NB4 (cell line): ENCODE results near the gene POC1A.

Source experiments
- DNase-seq: peaks from one replicate; pipeline ENCODE4 v3.0.0; 2010; ENCODE audit warnings: low read depth
- H3K4me3 ChIP-seq: one replicate; pipeline ENCODE4 v1.5.1; 2011; ENCODE audit warnings: mild to moderate bottlenecking, low read depth, low read length, moderate library complexity
- MYC ChIP-seq: IDR thresholded peaks from 2 replicates; pipeline ENCODE4 v1.6.1; 2011; ENCODE audit warnings: low read depth, low read length
- POLR2A ChIP-seq: IDR thresholded peaks from 2 replicates; pipeline ENCODE4 v1.6.1; 2011; ENCODE audit warnings: mild to moderate bottlenecking; ENCODE audit not compliant: insufficient read length; ENCODE audit errors: extremely low read depth
- TF ChIP-seq, protein P1 (sequence below): IDR thresholded peaks from one replicate; pipeline ENCODE4 v1.5.1; 2012; ENCODE audit warnings: low read depth, low read length
- TF ChIP-seq, protein P2 (sequence below): IDR thresholded peaks from 2 replicates; pipeline ENCODE4 v1.6.1; 2011; ENCODE audit warnings: low read depth, low read length

Gene POC1A

DNA sequence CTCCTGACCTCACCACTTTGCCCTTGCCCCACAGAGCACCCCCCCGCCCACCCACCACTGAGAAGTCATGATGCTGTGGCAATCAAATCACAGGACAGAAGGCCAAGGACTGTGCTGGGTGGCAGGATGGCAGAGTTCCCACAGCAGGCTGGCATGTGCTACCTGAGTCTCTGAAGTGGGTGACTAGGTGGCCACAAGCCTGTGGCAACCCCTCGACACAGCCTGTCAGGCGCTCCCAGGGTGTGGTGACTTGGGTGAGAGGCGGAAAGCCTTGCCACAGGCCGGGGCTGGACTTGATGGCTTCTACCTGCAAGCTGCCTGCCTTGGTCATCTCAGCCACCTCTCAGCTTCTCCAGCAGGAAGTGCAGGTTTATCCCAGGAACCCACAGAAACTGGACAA, 82.2 kb downstream of the POC1A start:
- TF ChIP-seq POLR2A (no peak), MYC (no peak)
- TF ChIP-seq, protein P1, sequence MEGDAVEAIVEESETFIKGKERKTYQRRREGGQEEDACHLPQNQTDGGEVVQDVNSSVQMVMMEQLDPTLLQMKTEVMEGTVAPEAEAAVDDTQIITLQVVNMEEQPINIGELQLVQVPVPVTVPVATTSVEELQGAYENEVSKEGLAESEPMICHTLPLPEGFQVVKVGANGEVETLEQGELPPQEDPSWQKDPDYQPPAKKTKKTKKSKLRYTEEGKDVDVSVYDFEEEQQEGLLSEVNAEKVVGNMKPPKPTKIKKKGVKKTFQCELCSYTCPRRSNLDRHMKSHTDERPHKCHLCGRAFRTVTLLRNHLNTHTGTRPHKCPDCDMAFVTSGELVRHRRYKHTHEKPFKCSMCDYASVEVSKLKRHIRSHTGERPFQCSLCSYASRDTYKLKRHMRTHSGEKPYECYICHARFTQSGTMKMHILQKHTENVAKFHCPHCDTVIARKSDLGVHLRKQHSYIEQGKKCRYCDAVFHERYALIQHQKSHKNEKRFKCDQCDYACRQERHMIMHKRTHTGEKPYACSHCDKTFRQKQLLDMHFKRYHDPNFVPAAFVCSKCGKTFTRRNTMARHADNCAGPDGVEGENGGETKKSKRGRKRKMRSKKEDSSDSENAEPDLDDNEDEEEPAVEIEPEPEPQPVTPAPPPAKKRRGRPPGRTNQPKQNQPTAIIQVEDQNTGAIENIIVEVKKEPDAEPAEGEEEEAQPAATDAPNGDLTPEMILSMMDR = no peak
- TF ChIP-seq, protein P2, sequence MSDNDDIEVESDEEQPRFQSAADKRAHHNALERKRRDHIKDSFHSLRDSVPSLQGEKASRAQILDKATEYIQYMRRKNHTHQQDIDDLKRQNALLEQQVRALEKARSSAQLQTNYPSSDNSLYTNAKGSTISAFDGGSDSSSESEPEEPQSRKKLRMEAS = no peak

DNA sequence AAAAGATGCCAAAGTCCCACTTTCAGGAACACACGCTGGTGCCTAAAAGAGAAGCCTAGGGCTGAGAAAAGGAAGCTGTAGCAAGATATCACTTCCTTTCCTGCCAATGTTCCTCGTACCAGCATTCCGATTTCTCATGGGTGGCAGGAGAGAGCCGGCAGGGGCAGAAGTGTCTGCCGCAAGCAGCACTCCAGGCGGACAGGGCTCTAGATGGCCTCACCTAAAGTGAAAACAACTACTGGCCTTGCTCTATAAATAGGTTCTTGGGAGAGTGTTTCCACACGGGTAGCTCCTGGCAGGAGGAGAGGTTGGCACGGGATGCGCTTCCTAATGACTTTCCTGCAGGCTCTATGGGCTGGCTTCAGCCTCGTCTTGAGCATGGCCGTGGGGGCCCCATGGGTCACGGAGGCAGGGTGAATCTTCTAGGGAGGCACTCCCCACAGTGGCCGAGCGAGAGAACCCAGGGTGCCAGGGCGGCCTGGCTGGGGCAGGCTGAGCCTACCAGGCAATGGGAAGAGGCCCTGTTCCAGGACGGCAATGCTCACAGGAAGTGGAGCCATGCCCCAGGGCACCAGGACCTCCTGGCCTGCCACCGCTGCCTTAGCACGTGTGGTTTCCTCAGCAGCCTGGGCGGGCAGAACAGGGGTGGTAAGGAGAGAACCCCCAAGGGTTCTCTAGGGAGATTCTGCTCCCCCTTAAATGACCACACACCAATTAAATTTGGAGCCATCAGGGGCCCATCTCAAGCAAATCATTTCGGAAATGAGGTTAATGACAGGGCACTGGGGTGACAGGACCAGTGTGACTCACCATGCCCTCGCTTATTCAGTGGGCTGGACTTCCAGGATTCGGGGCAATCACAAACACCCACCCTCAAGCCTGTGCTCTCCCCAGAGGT, 83.2 kb downstream of the POC1A start:
- H3K4me3 ChIP-seq = no peak overlapping the region
- DNase-seq = no peak
- TF ChIP-seq, protein P2 = no peak
- TF ChIP-seq MYC = no peak
- TF ChIP-seq, protein P1 = no peak
- TF ChIP-seq POLR2A = no peak

More for the DNA sequence above, 82.2 kb downstream of the POC1A start:
- DNase-seq = no peak
- no peak overlapping the region for H3K4me3 ChIP-seq

DNA sequence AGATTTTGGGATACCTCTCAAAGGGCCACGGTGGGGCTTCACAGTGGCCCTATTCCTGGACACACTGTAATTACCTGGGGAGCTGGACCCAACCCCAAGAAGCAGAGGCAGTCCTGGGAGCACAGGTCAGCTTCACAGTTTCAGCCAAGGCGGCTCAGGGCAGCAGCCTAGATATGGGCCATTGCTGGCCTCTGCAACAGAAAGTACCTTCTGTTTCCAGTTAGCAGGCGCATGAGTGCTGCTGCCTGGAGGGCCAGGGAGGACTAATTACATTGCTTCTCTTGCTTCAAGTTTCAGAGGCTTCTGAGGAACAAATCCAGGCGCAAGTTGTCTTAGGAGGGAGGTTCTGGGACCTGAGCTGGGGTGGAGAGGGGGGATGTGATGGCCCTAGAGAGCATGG, 84.4 kb downstream of the POC1A start:
- H3K4me3 ChIP-seq = no peak overlapping the region
- no peak for DNase-seq
- TF ChIP-seq MYC = no peak
- TF ChIP-seq, protein P2 = no peak
- TF ChIP-seq POLR2A = no peak
- TF ChIP-seq, protein P1 = no peak

DNA sequence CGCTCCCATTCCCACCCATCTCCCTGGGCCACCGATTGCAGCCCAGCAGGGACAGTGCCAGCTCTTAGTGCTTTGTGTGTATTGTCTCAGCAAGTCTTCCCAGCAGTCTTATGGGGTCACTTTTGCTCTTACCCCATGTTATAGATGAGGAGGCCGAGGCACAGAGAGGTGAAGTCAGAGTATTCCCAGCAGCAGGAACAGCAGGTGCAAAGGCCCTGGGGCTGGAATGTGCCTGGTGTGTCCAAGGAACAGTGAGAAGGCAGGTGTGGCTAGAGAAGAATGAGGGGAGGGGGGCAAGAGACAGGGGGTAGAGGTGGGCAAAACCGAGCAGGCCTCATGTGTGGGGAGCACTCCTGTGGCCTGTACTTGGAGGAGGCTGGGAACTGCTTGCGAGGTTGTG, 85.1 kb downstream of the POC1A start:
- no peak for DNase-seq
- no peak overlapping the region for H3K4me3 ChIP-seq
- TF ChIP-seq, protein P1 = no peak
- TF ChIP-seq, protein P2 = no peak
- TF ChIP-seq POLR2A = no peak

DNA sequence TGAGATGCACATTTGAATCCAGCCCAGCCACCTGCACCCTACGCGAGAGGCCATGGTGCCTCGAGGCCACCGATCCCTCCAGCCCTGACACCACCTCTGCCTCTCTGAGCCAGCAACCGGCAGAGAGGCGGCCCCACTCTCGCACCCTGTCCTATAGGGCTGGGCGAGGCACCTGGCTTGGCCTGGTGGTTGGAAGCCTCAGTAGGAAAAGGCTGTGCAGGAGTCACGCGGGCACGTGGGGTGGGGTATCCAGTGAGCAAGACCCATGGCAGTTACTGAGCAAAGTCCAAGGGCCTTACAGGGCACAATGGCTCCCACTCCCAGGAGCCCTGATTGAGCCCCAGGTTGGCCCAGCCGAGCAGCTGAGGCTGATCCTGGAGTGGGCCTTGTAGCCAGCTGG, 85.5 kb downstream of the POC1A start:
- TF ChIP-seq, protein P2 = no peak
- TF ChIP-seq MYC = no peak
- TF ChIP-seq, protein P1 = no peak
- no peak for TF ChIP-seq POLR2A
- no peak overlapping the region for H3K4me3 ChIP-seq
- no peak for DNase-seq
